ENCODE results near the gene FAM50A.
"Not testable (repeated sequence)": the region's sequence is repeated elsewhere in the genome, so short reads cannot be mapped to it uniquely, and the experiment has no call there.

FAM50A gene

GRCh38 chrX:154443992-154444754 lies at the start of gene FAM50A:
TSS of gene FAM50A (plus strand) at chrX:154444141. CDS start at chrX:154444236, 95 bp downstream.
- peak; percentile 20 to 58 for DNase-seq (ENCODE audit: low read depth in 1 of 2, low spot score in 1 of 2)

- DNase-seq (ENCODE audit: low read depth in 1 of 2, low spot score in 1 of 2): not testable (repeated sequence)
These were observed 47.6 kb upstream of the FAM50A start for GRCh38 chrX:154396363-154396762.

GRCh38 chrX:154396973-154397887 lies 46.7 kb upstream of the FAM50A start:
- no peak for DNase-seq (ENCODE audit: low read depth in 1 of 2, low spot score in 1 of 2)

GRCh38 chrX:154397888-154398667 lies 45.9 kb upstream of the FAM50A start, which contains the start of gene RPL10:
TSS of gene RPL10 (plus strand) at chrX:154398377. CDS start at chrX:154398520, 143 bp downstream.
- DNase-seq (ENCODE audit: low read depth in 1 of 2, low spot score in 1 of 2): peak; percentile 68 to 82

GRCh38 chrX:154398668-154399526 lies 45.0 kb upstream of the FAM50A start:
- DNase-seq (ENCODE audit: low read depth in 1 of 2, low spot score in 1 of 2): peak; percentile 62 to 73

GRCh38 chrX:154399527-154400368 lies 44.2 kb upstream of the FAM50A start:
- DNase-seq (ENCODE audit: low read depth in 1 of 2, low spot score in 1 of 2): no peak

- DNase-seq (ENCODE audit: low read depth in 1 of 2, low spot score in 1 of 2): not testable (repeated sequence)
These were observed 43.5 kb upstream of the FAM50A start for GRCh38 chrX:154400369-154400817.

- no peak for DNase-seq (ENCODE audit: low read depth in 1 of 2, low spot score in 1 of 2)
These were observed 42.7 kb upstream of the FAM50A start for GRCh38 chrX:154401045-154401799.

- DNase-seq (ENCODE audit: low read depth in 1 of 2, low spot score in 1 of 2): no peak
These were observed 41.9 kb upstream of the FAM50A start for GRCh38 chrX:154401918-154402621.

- no peak for DNase-seq (ENCODE audit: low read depth in 1 of 2, low spot score in 1 of 2)
These were observed 41.3 kb upstream of the FAM50A start for GRCh38 chrX:154402622-154403127.

GRCh38 chrX:154403192-154403591 lies 40.7 kb upstream of the FAM50A start:
- no peak for DNase-seq (ENCODE audit: low read depth in 1 of 2, low spot score in 1 of 2)

GRCh38 chrX:154403858-154404257 lies 40.1 kb upstream of the FAM50A start:
- no peak for DNase-seq (ENCODE audit: low read depth in 1 of 2, low spot score in 1 of 2)

- no peak for DNase-seq (ENCODE audit: low read depth in 1 of 2, low spot score in 1 of 2)
These were observed 39.2 kb upstream of the FAM50A start for GRCh38 chrX:154404625-154405192.

GRCh38 chrX:154408659-154409221 lies 35.2 kb upstream of the FAM50A start:
- DNase-seq (ENCODE audit: low read depth in 1 of 2, low spot score in 1 of 2): no peak

GRCh38 chrX:154409222-154409871 lies 34.6 kb upstream of the FAM50A start, which contains the start of gene DNASE1L1:
TSS of gene DNASE1L1 (minus strand) at chrX:154409254. CDS start at chrX:154405568, 3,686 bp downstream.
- DNase-seq (ENCODE audit: low read depth in 1 of 2, low spot score in 1 of 2): no peak

- DNase-seq (ENCODE audit: low read depth in 1 of 2, low spot score in 1 of 2): no peak
These were observed 32.0 kb upstream of the FAM50A start for GRCh38 chrX:154411981-154412340.

Measured in activated T-helper 1 cell treated with anti-CD3 and anti-CD28 coated beads, Interleukin-2, amount 50 U/mL, for 16 hours (primary cell).